ENCODE measurements around the gene TIMELESS. TPM values are rescaled to one million over a fixed set of nuclear protein-coding genes. Genes with fewer than 3 reads are reported as not detected.
A peak's percentile ranks its signal among the peaks of the same experiment; 100 is the strongest.
"Not testable (repeated sequence)": the region's sequence is repeated elsewhere in the genome, so short reads cannot be mapped to it uniquely, and the experiment has no call there.

TIMELESS gene
- total RNA-seq, 6 donors from 2014 or later, result 5.6 to 14.7 (median 9.5) TPM

DNA sequence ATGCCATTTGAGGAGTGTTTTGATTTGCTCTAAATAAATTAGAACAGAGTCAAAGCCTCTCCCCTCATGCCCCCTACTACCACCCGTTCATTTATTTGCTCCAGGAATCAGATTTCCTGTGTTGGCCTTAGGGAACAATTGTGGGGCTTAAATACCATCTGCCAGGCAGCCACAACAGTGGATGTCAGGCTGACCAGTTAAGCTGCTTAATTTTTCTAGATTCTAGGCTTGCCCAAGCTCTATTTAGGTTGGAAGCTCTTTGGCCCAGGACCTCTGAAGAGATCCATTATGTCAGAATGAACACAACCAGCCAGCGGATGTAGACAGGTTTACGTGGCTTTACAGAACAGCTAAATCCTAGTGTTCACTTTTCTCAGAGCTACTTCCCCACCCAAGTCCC is 1.0 kb upstream of the TIMELESS start:
- TF ChIP-seq POLR2A (IDR thresholded peaks at IDR 0.05) (no peak), POLR2AphosphoS5 (IDR thresholded peaks at IDR 0.05) (no peak), EP300 (IDR thresholded peaks at IDR 0.05) (no peak), CTCF (IDR thresholded peaks at IDR 0.05) (no peak)
- no peaks in the 10 kb centered on the region for H3K27me3 ChIP-seq
- WGBS, 2 donors, result 91 to 94% methylated on average over 3 of the region's 3 CpGs
- no peak overlapping the region for H3K27ac ChIP-seq
- no peaks in the 10 kb centered on the region for H3K9me3 ChIP-seq
- H3K36me3 ChIP-seq, result no peaks in the 10 kb centered on the region
- ATAC-seq (ENCODE audit: low FRiP score in 2 of 2) (no peak), DNase-seq (no peak)
- no peak overlapping the region for H3K4me3 ChIP-seq
- peaks cover 9 to 13% (median 10%) of the 10 kb centered on the region in 4 donors for H3K4me1 ChIP-seq

- Histone ChIP-seq H3K27me3 (no peaks in the 10 kb centered on the region), H3K9me3 (no peaks in the 10 kb centered on the region), H3K36me3 (no peaks in the 10 kb centered on the region), H3K27ac (peak overlapping the region; percentile 71 to 92 (median 85)), H3K4me3 (peak overlapping the region; percentile 70 to 77 (median 74)), H3K4me1 (peaks cover 9 to 13% (median 10%) of the 10 kb centered on the region in 4 donors)
- TF ChIP-seq POLR2AphosphoS5 (IDR thresholded peaks at IDR 0.05) (no peak), CTCF (IDR thresholded peaks at IDR 0.05) (no peak), POLR2A (IDR thresholded peaks at IDR 0.05) (no peak), EP300 (IDR thresholded peaks at IDR 0.05) (no peak)
- no peak for ATAC-seq (ENCODE audit: low FRiP score in 2 of 2)
- DNase-seq, result no peak
- WGBS, 2 donors, result 28 to 29% methylated on average over 5 of the region's 5 CpGs
Observed at GRCh38 chr12:56449622-56449984, 377 bp upstream of the TIMELESS start.

DNA sequence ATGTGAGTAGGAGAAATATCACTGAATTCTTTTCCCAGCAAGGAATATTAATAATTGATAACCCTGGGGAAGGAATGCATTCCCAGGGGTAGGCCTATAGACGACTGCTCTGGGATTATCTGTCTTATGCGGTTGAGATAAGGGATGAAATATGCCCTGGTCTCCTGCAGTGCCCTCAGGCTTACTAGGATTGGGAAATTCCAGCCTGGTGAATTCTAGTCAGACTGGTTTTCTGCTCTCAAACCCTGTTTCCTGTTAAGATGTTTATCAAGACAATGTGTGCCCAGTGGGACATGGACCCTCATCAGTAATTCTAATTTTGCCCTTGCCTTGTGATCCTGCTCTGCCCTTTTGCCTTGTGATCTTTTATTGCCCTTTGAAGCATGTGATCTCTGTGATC is 6.0 kb downstream of the TIMELESS start:
- ATAC-seq (ENCODE audit: low FRiP score in 2 of 2), result not testable (repeated sequence)

GRCh38 chr12:56437430-56438176 is 11.6 kb downstream of the TIMELESS start:
- Histone ChIP-seq H3K27ac (no peak overlapping the region), H3K27me3 (no peaks in the 10 kb centered on the region), H3K4me1 (no peaks in the 10 kb centered on the region), H3K9me3 (no peaks in the 10 kb centered on the region), H3K4me3 (no peak overlapping the region), H3K36me3 (peaks cover 0 to 5% (median 3%) of the 10 kb centered on the region in 4 donors)
- DNase-seq (no peak), ATAC-seq (ENCODE audit: low FRiP score in 2 of 2) (no peak)
- TF ChIP-seq POLR2A (IDR thresholded peaks at IDR 0.05) (no peak), EP300 (IDR thresholded peaks at IDR 0.05) (no peak), CTCF (IDR thresholded peaks at IDR 0.05) (no peak), POLR2AphosphoS5 (IDR thresholded peaks at IDR 0.05) (no peak)
- whole genome bisulfite sequencing, 2 donors, result 84 to 85% methylated on average over 11 of the region's 11 CpGs

More for the DNA sequence above, 6.0 kb downstream of the TIMELESS start:
- not testable (repeated sequence) for H3K27ac ChIP-seq, H3K27me3 ChIP-seq, H3K9me3 ChIP-seq, DNase-seq, H3K36me3 ChIP-seq, H3K4me3 ChIP-seq, H3K4me1 ChIP-seq
- WGBS, 2 donors, result 60 to 77% methylated on average over 2 of the region's 2 CpGs

GRCh38 chr12:56434828-56435227 is 14.4 kb downstream of the TIMELESS start:
- H3K4me1 ChIP-seq, result no peaks in the 10 kb centered on the region
- WGBS, 2 donors, result 88% methylated on average over 3 to 6 of the region's 6 CpGs
- H3K27me3 ChIP-seq, result no peaks in the 10 kb centered on the region
- DNase-seq (no peak), ATAC-seq (ENCODE audit: low FRiP score in 2 of 2) (no peak)
- TF ChIP-seq EP300 (IDR thresholded peaks at IDR 0.05), result no peak
- TF ChIP-seq POLR2AphosphoS5 (IDR thresholded peaks at IDR 0.05), result no peak
- TF ChIP-seq CTCF (IDR thresholded peaks at IDR 0.05), result no peak
- TF ChIP-seq POLR2A (IDR thresholded peaks at IDR 0.05), result no peak
- H3K27ac ChIP-seq, result no peak overlapping the region
- H3K9me3 ChIP-seq, result no peaks in the 10 kb centered on the region
- H3K4me3 ChIP-seq, result no peak overlapping the region
- H3K36me3 ChIP-seq, result peaks cover 0 to 24% (median 12%) of the 10 kb centered on the region in 4 donors

Measured in upper lobe of left lung (tissue), 6 donors.